Naive thymus-derived CD4-positive, alpha-beta T cell (primary cell): Measurements from ENCODE around the gene PPP1R12C. TPM values are rescaled to one million over a fixed set of nuclear protein-coding genes. Genes with fewer than 3 reads are reported as not detected.
"Not testable (repeated sequence)": the region's sequence is repeated elsewhere in the genome, so short reads cannot be mapped to it uniquely, and the experiment has no call there.

Source experiments
- ATAC-seq: fragments of 150-1000 bp; cut with Tn5 transposase; 2 replicates; pipeline ENCODE4 v1.10.0; 2021; ENCODE audit warnings: mild to moderate bottlenecking, moderate library complexity
- CTCF ChIA-PET: fragments of 350-600 bp; sonication (Branson Sonifier 250); formaldehyde crosslinking; loops from one replicate; lab custom pipeline; 2021; ENCODE audit warnings: antibody characterized with exemption; lab: Charles Lee
- POLR2A ChIA-PET: fragments of 350-600 bp; sonication (Branson Sonifier 250); formaldehyde crosslinking; loops from one replicate; lab custom pipeline; 2021; ENCODE audit warnings: antibody characterized with exemption, inconsistent platforms; lab: Charles Lee
- DNase-seq, 9 donors: peaks; one replicate each; pipeline versions ENCODE4 v3.0.0 to v3.0.0-alpha.2; 2020 to 2022; ENCODE audit warnings: mixed read lengths in 1 of 9
- H3K27ac ChIP-seq: one replicate; pipeline ENCODE4 v1.7.0; 2013; ENCODE audit warnings: mild to moderate bottlenecking, low read depth, low read length, moderate library complexity
- H3K27me3 ChIP-seq, 2 donors: one replicate each; pipeline ENCODE4 v1.7.0; 2013; ENCODE audit warnings: low read length in 2 of 2, mild to moderate bottlenecking in 2 of 2, moderate library complexity in 2 of 2; ENCODE audit not compliant: control insufficient read depth in 2 of 2, insufficient read depth in 2 of 2
- H3K36me3 ChIP-seq, 3 experiments: 1 replicate in 2 of 3; 2 replicates in 1 of 3; pipeline ENCODE4 v1.7.0; 2013; ENCODE audit warnings: low read length in 3 of 3, mild to moderate bottlenecking in 3 of 3, moderate library complexity in 1 of 3; ENCODE audit not compliant: insufficient read depth in 3 of 3, control insufficient read depth in 2 of 3
- H3K4me1 ChIP-seq, 2 donors: one replicate each; pipeline ENCODE4 v1.7.0; 2013; ENCODE audit warnings: low read length in 2 of 2, mild to moderate bottlenecking in 2 of 2, moderate library complexity in 1 of 2; ENCODE audit not compliant: control insufficient read depth in 2 of 2, insufficient read depth in 2 of 2
- H3K4me3 ChIP-seq: 2 replicates; pipeline ENCODE4 v1.7.0; 2013; ENCODE audit warnings: mild to moderate bottlenecking, low read length
- H3K9me3 ChIP-seq, 3 experiments: 1 replicate in 2 of 3; 2 replicates in 1 of 3; pipeline ENCODE4 v1.7.0; 2013; ENCODE audit warnings: low read length in 3 of 3; ENCODE audit not compliant: control insufficient read depth in 2 of 3
- H3K27ac Mint-ChIP-seq, 9 donors: one replicate each; pipeline ENCODE4 v1.8.0; 2020 to 2022; ENCODE audit warnings: mixed read lengths in 9 of 9, mild to moderate bottlenecking in 8 of 9, moderate library complexity in 5 of 9, inconsistent platforms in 2 of 9
- H3K27me3 Mint-ChIP-seq, 5 donors: one replicate each; pipeline ENCODE4 v1.8.0; 2021 to 2022; ENCODE audit warnings: mixed read lengths in 5 of 5, mild to moderate bottlenecking in 1 of 5
- H3K36me3 Mint-ChIP-seq, 5 donors: one replicate each; pipeline ENCODE4 v1.8.0; 2020 to 2022; ENCODE audit warnings: mixed read lengths in 5 of 5, mild to moderate bottlenecking in 3 of 5, inconsistent platforms in 1 of 5
- H3K4me1 Mint-ChIP-seq, 7 donors: one replicate each; pipeline ENCODE4 v1.8.0; 2020 to 2022; ENCODE audit warnings: mixed read lengths in 7 of 7, mild to moderate bottlenecking in 3 of 7, inconsistent platforms in 1 of 7
- H3K4me3 Mint-ChIP-seq, 10 donors: one replicate each; pipeline ENCODE4 v1.8.0; 2020 to 2022; ENCODE audit warnings: mild to moderate bottlenecking in 10 of 10, mixed read lengths in 10 of 10, moderate library complexity in 6 of 10, inconsistent platforms in 2 of 10
- H3K9me3 Mint-ChIP-seq, 11 donors: one replicate each; pipeline ENCODE4 v1.8.0; 2020 to 2022; ENCODE audit warnings: mixed read lengths in 11 of 11, mild to moderate bottlenecking in 4 of 11, inconsistent platforms in 1 of 11, moderate library complexity in 1 of 11
- intact Hi-C, 2 donors: fragments of 100-400 bp; cut with micrococcal nuclease; formaldehyde crosslinking; loops; one replicate each; pipeline ENCODE4 v1.15.1; 2023
- polyA plus RNA-seq, 2 donors: library from polyadenylated mRNA; unstranded; fragments of 300-500 nt; fragmentation: Illumina TruSeq; gene quantifications; one replicate each; pipeline ENCODE4 v1.2.3, GENCODE V29; 2021
- total RNA-seq, 6 experiments: library from RNA in 5 of 6; stranded (reverse) in 5 of 6; gene quantifications; 1 replicate in 5 of 6; 2 replicates in 1 of 6; pipeline ENCODE4 v1.2.3 and lab custom pipeline; 2021 to 2026

PPP1R12C gene
- total and polyA plus RNA-seq, 7 experiments from 2014 or later, result 3.8 to 180 (median 142) TPM

DNA sequence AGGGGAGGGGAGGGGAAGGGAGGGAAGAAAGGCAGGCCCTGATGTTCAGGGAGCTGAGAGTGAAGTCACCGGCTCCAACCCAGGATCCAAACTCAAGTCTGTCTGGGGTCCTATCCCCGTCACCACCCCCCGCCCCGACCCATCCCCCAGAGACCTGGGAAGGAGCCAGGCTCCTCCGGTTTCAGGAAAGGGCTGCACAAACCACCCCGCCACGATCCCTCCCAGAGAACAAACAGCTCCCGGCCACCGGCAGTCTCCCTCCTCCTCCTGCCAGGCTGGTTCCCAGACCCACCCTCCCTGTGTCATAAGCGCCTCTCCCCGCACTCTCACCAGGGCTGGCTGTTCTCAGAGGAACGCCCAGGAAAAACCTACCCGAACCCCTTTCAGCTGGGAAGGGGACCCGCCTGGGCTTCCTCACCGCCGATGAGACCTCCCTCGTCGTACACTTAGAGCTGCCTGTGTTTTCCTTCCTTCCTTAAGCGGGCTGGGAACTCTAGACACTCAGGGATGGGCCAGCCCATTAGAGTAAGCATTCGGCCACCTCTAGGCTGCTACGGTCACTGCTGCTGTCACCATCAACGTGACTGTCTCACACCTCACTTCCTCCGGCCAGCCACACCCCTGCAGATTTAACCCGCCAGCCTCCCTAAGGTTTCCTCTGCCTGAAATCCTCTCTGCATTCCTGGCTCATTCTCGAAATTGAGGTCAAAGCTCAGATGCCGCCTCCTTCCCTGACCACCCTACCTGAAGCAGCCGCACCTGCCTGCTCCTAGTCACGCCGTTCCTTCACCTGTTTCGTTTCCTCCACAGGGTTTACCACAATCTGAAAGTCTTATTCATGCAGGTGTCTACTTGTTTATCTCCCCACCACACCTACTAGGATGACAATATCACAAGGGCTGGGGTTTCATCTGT, 48.2 kb downstream of the PPP1R12C start:
- Histone ChIP-seq H3K27me3 (peaks cover 8 to 16% of the 10 kb centered on the region in 2 donors), H3K4me1 (peaks cover 0 to 11% of the 10 kb centered on the region in 2 donors), H3K36me3 (no peaks in the 10 kb centered on the region), H3K4me3 (no peak overlapping the region), H3K27ac (no peak overlapping the region), H3K9me3 (no peaks in the 10 kb centered on the region)
- Mint-ChIP-seq H3K27me3 (peaks cover 65 to 73% (median 68%) of the 10 kb centered on the region in 5 donors), H3K36me3 (peaks cover 0 to 6% (median 0%) of the 10 kb centered on the region in 5 donors), H3K4me1 (peaks cover 7 to 20% (median 9%) of the 10 kb centered on the region in 7 donors), H3K4me3 (peak overlapping the region; percentile 48 to 78 (median 70)), H3K27ac (peak overlapping the region in 3 of 9 donors; percentile 39 to 44 (median 39)), H3K9me3 (peaks cover 0 to 26% (median 9%) of the 10 kb centered on the region in 11 donors)
- intact Hi-C loops, result no loop called here
- CTCF ChIA-PET, result interaction anchor here (0.6 kb wide), 1 partner anchor 71 kb away, joined by 5 read pairs; no protein-coding TSS in a partner anchor
- no peak for DNase-seq
- POLR2A ChIA-PET, result interaction anchor here (0.5 to 0.6 kb wide), 3 partner anchors 10 to 190 kb away, joined by 3 read pairs; partner anchors contain the start of gene PPP6R1
- ATAC-seq, result peak; percentile 68

DNA sequence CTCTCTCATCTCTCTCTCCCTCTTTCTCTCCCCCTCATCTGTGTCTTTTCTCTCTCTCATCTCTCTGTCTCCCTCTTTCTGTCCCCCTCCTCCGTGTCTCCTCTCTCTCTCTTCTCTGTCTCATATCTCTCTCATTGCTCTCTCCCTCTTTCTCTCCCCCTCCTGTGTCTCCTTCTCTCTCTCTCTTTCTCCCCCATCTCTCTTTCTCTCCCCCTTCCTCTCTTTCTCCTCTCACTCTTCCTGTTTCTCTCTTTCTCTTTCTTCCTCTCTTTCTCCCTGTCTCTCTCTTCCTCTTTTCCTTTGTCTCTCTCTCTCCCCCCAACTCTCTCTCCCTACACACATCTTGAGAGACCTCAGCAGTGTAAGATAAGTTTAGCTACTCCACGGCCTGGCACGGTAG, 49.6 kb downstream of the PPP1R12C start:
- ChIA-PET POLR2A (no interaction called here), CTCF (interaction anchor here (0.6 kb wide), 1 partner anchor 1277 kb away, joined by 4 read pairs; no protein-coding TSS in a partner anchor)
- DNase-seq, result no peak
- H3K4me3 ChIP-seq, result no peak overlapping the region
- H3K4me1 Mint-ChIP-seq, result peaks cover 8 to 20% (median 13%) of the 10 kb centered on the region in 7 donors
- H3K4me3 Mint-ChIP-seq, result peak overlapping the region in 1 of 10 donors; percentile 46
- H3K27ac Mint-ChIP-seq, result no peak overlapping the region
- H3K9me3 ChIP-seq, result no peaks in the 10 kb centered on the region
- ATAC-seq, result no peak
- no peaks in the 10 kb centered on the region for H3K36me3 ChIP-seq
- peaks cover 0 to 11% of the 10 kb centered on the region in 2 donors for H3K4me1 ChIP-seq
- no peak overlapping the region for H3K27ac ChIP-seq
- H3K36me3 Mint-ChIP-seq, result peaks cover 0 to 6% (median 0%) of the 10 kb centered on the region in 5 donors
- H3K9me3 Mint-ChIP-seq, result peaks cover 0 to 18% (median 6%) of the 10 kb centered on the region in 11 donors
- peaks cover 8 to 16% of the 10 kb centered on the region in 2 donors for H3K27me3 ChIP-seq
- H3K27me3 Mint-ChIP-seq, result peaks cover 60 to 70% (median 64%) of the 10 kb centered on the region in 5 donors
- intact Hi-C loops, result no loop called here

DNA sequence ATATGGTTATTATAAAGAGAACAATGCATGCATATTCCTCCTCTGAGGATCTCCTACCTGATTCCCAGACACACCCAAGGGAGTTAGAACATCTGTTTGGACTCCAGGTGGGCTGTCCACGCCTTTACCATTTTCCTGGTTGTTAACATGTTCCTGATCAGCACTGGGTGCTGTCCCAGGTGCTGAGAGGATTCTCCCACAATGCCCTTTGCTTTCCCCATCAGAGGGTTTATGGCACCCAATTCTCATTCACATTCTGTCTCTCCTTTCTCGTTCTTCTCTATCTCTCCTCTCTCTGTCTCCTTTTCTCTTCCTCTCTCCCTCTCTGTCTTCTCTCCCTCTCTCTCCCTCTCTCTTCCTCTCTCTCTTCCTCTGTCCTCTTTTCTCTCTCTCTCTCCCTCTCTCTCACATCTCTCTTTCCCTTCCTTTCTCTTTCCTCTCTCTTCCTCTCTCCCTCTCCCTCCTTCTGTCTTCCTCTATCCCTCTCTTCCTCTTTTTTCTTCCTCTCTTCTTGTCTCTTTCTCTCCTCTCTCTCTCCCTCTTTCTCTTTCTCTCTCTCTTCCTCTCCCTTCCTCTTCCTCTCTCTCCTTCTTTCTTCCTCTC, 51.2 kb downstream of the PPP1R12C start:
- no peaks in the 10 kb centered on the region for H3K9me3 ChIP-seq
- H3K27ac Mint-ChIP-seq, result no peak overlapping the region
- H3K27ac ChIP-seq, result no peak overlapping the region
- H3K36me3 Mint-ChIP-seq, result peaks cover 0 to 6% (median 0%) of the 10 kb centered on the region in 5 donors
- peaks cover 47 to 63% (median 48%) of the 10 kb centered on the region in 5 donors for H3K27me3 Mint-ChIP-seq
- peaks cover 8 to 16% of the 10 kb centered on the region in 2 donors for H3K27me3 ChIP-seq
- no peak overlapping the region for H3K4me3 ChIP-seq
- no peak overlapping the region for H3K4me3 Mint-ChIP-seq
- no peak for DNase-seq
- H3K9me3 Mint-ChIP-seq, result peaks cover 0 to 11% (median 2%) of the 10 kb centered on the region in 11 donors
- H3K36me3 ChIP-seq, result peaks cover 0 to 3% (median 0%) of the 10 kb centered on the region in 3 experiments
- CTCF ChIA-PET, result no interaction called here
- intact Hi-C loops, result no loop called here
- peaks cover 8 to 29% (median 18%) of the 10 kb centered on the region in 7 donors for H3K4me1 Mint-ChIP-seq
- peaks cover 10 to 18% of the 10 kb centered on the region in 2 donors for H3K4me1 ChIP-seq
- ATAC-seq, result no peak
- POLR2A ChIA-PET, result no interaction called here

DNA sequence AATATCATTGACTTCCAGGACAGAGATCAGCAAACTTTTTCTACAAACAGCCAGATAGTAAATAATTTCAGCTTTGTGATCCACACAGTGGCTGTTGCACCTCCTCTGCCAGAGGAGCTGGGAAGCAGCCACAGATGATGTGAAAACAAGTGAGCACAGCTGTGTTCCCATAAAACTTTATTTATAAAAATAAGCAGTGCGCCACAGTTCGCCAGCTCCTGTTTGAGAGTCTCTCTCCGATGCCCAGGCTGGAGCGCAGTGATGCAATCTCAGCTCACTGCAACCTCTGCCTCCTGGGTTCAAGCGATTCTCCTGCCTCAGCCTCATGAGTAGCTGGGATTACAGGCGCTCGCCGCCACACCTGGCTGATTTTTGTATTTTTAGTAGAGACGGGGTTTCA, 51.9 kb downstream of the PPP1R12C start:
- peaks cover 10 to 18% of the 10 kb centered on the region in 2 donors for H3K4me1 ChIP-seq
- H3K27ac Mint-ChIP-seq, H3K4me3 ChIP-seq, H3K36me3 Mint-ChIP-seq, POLR2A ChIA-PET, CTCF ChIA-PET, ATAC-seq, intact Hi-C loops, H3K36me3 ChIP-seq, H3K9me3 ChIP-seq, H3K4me3 Mint-ChIP-seq, DNase-seq, H3K27ac ChIP-seq: not testable (repeated sequence)
- H3K27me3 ChIP-seq, result peaks cover 7 to 16% of the 10 kb centered on the region in 2 donors
- H3K9me3 Mint-ChIP-seq, result peaks cover 0 to 11% (median 2%) of the 10 kb centered on the region in 11 donors
- H3K4me1 Mint-ChIP-seq, result peaks cover 8 to 34% (median 20%) of the 10 kb centered on the region in 7 donors
- H3K27me3 Mint-ChIP-seq, result peaks cover 42 to 58% (median 43%) of the 10 kb centered on the region in 5 donors

- ChIA-PET POLR2A (interaction anchor here (0.7 to 0.8 kb wide), 2 partner anchors 17 to 268 kb away, joined by 4 to 12 read pairs; no protein-coding TSS in a partner anchor), CTCF (interaction anchor here (1.0 kb wide), 1 partner anchor 14 kb away, joined by 3 read pairs; no protein-coding TSS in a partner anchor)
- Histone ChIP-seq H3K27ac (no peak overlapping the region), H3K4me1 (peaks cover 7 to 10% of the 10 kb centered on the region in 2 donors), H3K27me3 (peaks cover 0 to 9% of the 10 kb centered on the region in 2 donors), H3K9me3 (no peaks in the 10 kb centered on the region), H3K36me3 (peaks cover 0 to 11% (median 0%) of the 10 kb centered on the region in 3 experiments), H3K4me3 (peak overlapping the region; percentile 14)
- Mint-ChIP-seq H3K4me3 (peak overlapping the region; percentile 55 to 94 (median 82)), H3K9me3 (peaks cover 0 to 5% (median 0%) of the 10 kb centered on the region in 11 donors), H3K27me3 (peaks cover 25 to 41% (median 28%) of the 10 kb centered on the region in 5 donors), H3K27ac (peak overlapping the region in 8 of 9 donors; percentile 11 to 88 (median 63)), H3K36me3 (peaks cover 0 to 12% (median 6%) of the 10 kb centered on the region in 5 donors), H3K4me1 (peaks cover 0 to 33% (median 18%) of the 10 kb centered on the region in 7 donors)
- DNase-seq (no peak), ATAC-seq (no peak)
- intact Hi-C loops, result loop anchor here (1.0 to 5.0 kb wide), 10 partner anchors 18 to 398 kb away; partner anchors contain the start of genes PPP1R12C (in 2 of the 2), HSPBP1 (in 1 of the 2), ISOC2 (in 1 of the 2) and UBE2S (in 1 of the 2)
These were observed 54.0 kb downstream of the PPP1R12C start for GRCh38 chr19:55063492-55063843.
